Endothelial cell of umbilical vein (primary cell): Measurements from ENCODE around the gene AMPD1. TPM values are rescaled to one million over a fixed set of nuclear protein-coding genes. Genes with fewer than 3 reads are reported as not detected.

ENCODE experiments used
- BruUV-seq: library from RNA; stranded (reverse); fragments of 400-500 nt; replicated peaks from 2 replicates; lab custom pipeline; 2021; lab: Mats Ljungman, UMichigan
- CTCF ChIA-PET: fragments of 300-600, 350-600 bp; sonication (Branson Sonifier 250); formaldehyde crosslinking; loops from one replicate; lab custom pipeline; 2021; ENCODE audit warnings: antibody characterized with exemption, inconsistent platforms; lab: Charles Lee
- POLR2A ChIA-PET: fragments of 300-600, 350-600 bp; sonication (Branson Sonifier 250); formaldehyde crosslinking; loops from one replicate; lab custom pipeline; 2021; ENCODE audit warnings: antibody characterized with exemption, inconsistent platforms; lab: Charles Lee
- DNase-seq: peaks from one replicate; pipeline ENCODE4 v3.0.0-alpha.2; 2011; ENCODE audit warnings: low read depth, low spot score
- FAIRE-seq: peaks from 2 replicates; lab custom pipeline; 2011; peaks lifted over from hg19 to GRCh38; lab: Jason Lieb, UNC
- H2AFZ ChIP-seq: 2 replicates; pipeline ENCODE4 v1.6.0; 2012; ENCODE audit warnings: low read depth, low read length, control low read depth, inconsistent platforms
- H3K27ac ChIP-seq: 2 replicates; pipeline ENCODE4 v1.5.1; 2011; ENCODE audit warnings: low read depth, mild to moderate bottlenecking, control low read depth, low read length, moderate library complexity; ENCODE audit not compliant: insufficient read depth
- H3K27me3 ChIP-seq, 2 experiments: 2 replicates each; pipeline versions ENCODE4 v1.6.0 to v1.6.1; 2011; ENCODE audit warnings: low read length in 2 of 2, mixed read lengths in 1 of 2; ENCODE audit not compliant: control insufficient read depth in 2 of 2, insufficient read depth in 2 of 2
- H3K36me3 ChIP-seq, 2 experiments: 2 replicates in 1 of 2; 3 replicates in 1 of 2; pipeline ENCODE4 v1.5.1; 2011; ENCODE audit warnings: low read length in 2 of 2, mild to moderate bottlenecking in 1 of 2, moderate library complexity in 1 of 2; ENCODE audit not compliant: control insufficient read depth in 2 of 2, insufficient read depth in 2 of 2; ENCODE audit errors: extremely low read depth in 1 of 2
- H3K4me1 ChIP-seq: 3 replicates; pipeline ENCODE4 v1.5.1; 2011; ENCODE audit warnings: mild to moderate bottlenecking, low read length; ENCODE audit not compliant: control insufficient read depth, insufficient read depth; ENCODE audit errors: extremely low read depth
- H3K4me2 ChIP-seq: 2 replicates; pipeline ENCODE4 v1.6.1; 2011; ENCODE audit warnings: low read length, control low read depth, mixed read lengths; ENCODE audit not compliant: insufficient read depth
- H3K4me3 ChIP-seq, 3 experiments: fragments of 200-600 bp in 1 of 3; sonication (generic), shearing (Covaris generic) in 1 of 3; replicated peaks in 1 of 3; 2 replicates each; pipeline ENCODE4 v1.5.1; 2011 to 2016; ENCODE audit warnings: control low read depth in 3 of 3, low read length in 3 of 3, mild to moderate bottlenecking in 2 of 3, inconsistent platforms in 1 of 3, low read depth in 1 of 3, moderate library complexity in 1 of 3; ENCODE audit not compliant: insufficient read depth in 1 of 3
- H3K79me2 ChIP-seq: 2 replicates; pipeline ENCODE4 v1.6.0; 2012; ENCODE audit warnings: low read length, inconsistent platforms; ENCODE audit not compliant: control insufficient read depth, insufficient read depth
- H3K9ac ChIP-seq: replicated peaks from 2 replicates; pipeline ENCODE3; 2011; ENCODE audit warnings: low read length, control low read depth; ENCODE audit not compliant: insufficient read depth; ENCODE audit errors: extremely low read depth
- H3K9me1 ChIP-seq: replicated peaks from 3 replicates; pipeline ENCODE4 v1.6.0; 2011; ENCODE audit warnings: mild to moderate bottlenecking, low read length; ENCODE audit not compliant: control insufficient read depth, insufficient read depth; ENCODE audit errors: extremely low read depth
- H3K9me3 ChIP-seq: replicated peaks from 2 replicates; pipeline ENCODE4 v1.5.1; 2012; ENCODE audit warnings: low read length, inconsistent platforms; ENCODE audit not compliant: control insufficient read depth, insufficient read depth
- H4K20me1 ChIP-seq: replicated peaks from 2 replicates; pipeline ENCODE3; 2011; ENCODE audit warnings: mild to moderate bottlenecking, low read length; ENCODE audit not compliant: control insufficient read depth, insufficient read depth; ENCODE audit errors: extremely low read depth
- EZH2 ChIP-seq: IDR thresholded peaks from 2 replicates; pipeline ENCODE4 v1.6.1; 2012; ENCODE audit warnings: borderline replicate concordance, low read depth, mild to moderate bottlenecking, moderate library complexity, low read length, inconsistent platforms; ENCODE audit not compliant: severe bottlenecking
- FOS ChIP-seq: IDR thresholded peaks from 2 replicates; pipeline ENCODE4 v1.6.1; 2011; ENCODE audit warnings: mild to moderate bottlenecking, low read length, moderate library complexity, borderline replicate concordance; ENCODE audit not compliant: insufficient read depth
- GATA2 ChIP-seq: IDR thresholded peaks from 2 replicates; pipeline ENCODE4 v1.7.0; 2011; ENCODE audit warnings: low read depth, mild to moderate bottlenecking, moderate library complexity, mixed read lengths, low read length; ENCODE audit not compliant: insufficient read length, insufficient read depth
- JUN ChIP-seq: IDR thresholded peaks from 2 replicates; pipeline ENCODE4 v1.6.1; 2011; ENCODE audit warnings: borderline replicate concordance, low read depth; ENCODE audit not compliant: insufficient read length, insufficient read depth
- MYC ChIP-seq: IDR thresholded peaks from one replicate; pipeline ENCODE4 v1.6.1; 2011; ENCODE audit warnings: mild to moderate bottlenecking, low read depth, low read length
- POLR2A ChIP-seq: IDR thresholded peaks from 2 replicates; pipeline ENCODE4 v1.6.1; 2012; ENCODE audit warnings: low read depth, mild to moderate bottlenecking, control low read depth, low read length
- POLR2AphosphoS5 ChIP-seq: IDR thresholded peaks from 2 replicates; pipeline ENCODE4 v1.6.1; 2012; ENCODE audit warnings: low read depth, mild to moderate bottlenecking, control low read depth, low read length, moderate library complexity; ENCODE audit not compliant: insufficient read depth
- dilution Hi-C: fragments of 300-500 bp; cut with MboI; formaldehyde crosslinking; loops from one replicate; pipeline ENCODE4 v1.15.0; 2019; ENCODE audit warnings: low sequenced_read_pairs; ENCODE audit not compliant: extremely low pct_ligation_motif_present
- intact Hi-C: fragments of 100-400 bp; cut with micrococcal nuclease; formaldehyde crosslinking; loops from one replicate; pipeline ENCODE4 v1.10.0; 2022
- polyA plus RNA-seq, 4 experiments: library from polyadenylated mRNA; depleted of rRNA in 3 of 4; stranded (reverse) in 3 of 4; unstranded in 1 of 4; fragments of >200 nt; gene quantifications; 2 replicates each; pipeline versions ENCODE4 v1.2.1 to v1.2.3, GENCODE V29; 2011 to 2012; ENCODE audit warnings: missing spikeins in 1 of 4
- total RNA-seq: library from RNA; stranded (reverse); gene quantifications from 2 replicates; pipeline ENCODE4 v1.2.3, GENCODE V29; 2021
- TF ChIP-seq, protein P1 (sequence below), 2 donors: IDR thresholded peaks; 1 replicate in 1 of 2; 2 replicates in 1 of 2; pipeline ENCODE4 v1.5.1; 2011; ENCODE audit warnings: low read length in 2 of 2, mild to moderate bottlenecking in 2 of 2, moderate library complexity in 2 of 2, control low read depth in 1 of 2, inconsistent platforms in 1 of 2, low read depth in 1 of 2; ENCODE audit not compliant: insufficient read depth in 1 of 2; ENCODE audit errors: extremely low read depth in 1 of 2
- TF ChIP-seq, protein P2 (sequence below): IDR thresholded peaks from 2 replicates; pipeline ENCODE4 v1.6.1; 2011; ENCODE audit not compliant: insufficient read depth, insufficient read length

Gene AMPD1
- total and polyA plus RNA-seq, 2 donors (not counting 3 experiments of a cell fraction or from before 2014, with no cell fraction given): not detected

DNA sequence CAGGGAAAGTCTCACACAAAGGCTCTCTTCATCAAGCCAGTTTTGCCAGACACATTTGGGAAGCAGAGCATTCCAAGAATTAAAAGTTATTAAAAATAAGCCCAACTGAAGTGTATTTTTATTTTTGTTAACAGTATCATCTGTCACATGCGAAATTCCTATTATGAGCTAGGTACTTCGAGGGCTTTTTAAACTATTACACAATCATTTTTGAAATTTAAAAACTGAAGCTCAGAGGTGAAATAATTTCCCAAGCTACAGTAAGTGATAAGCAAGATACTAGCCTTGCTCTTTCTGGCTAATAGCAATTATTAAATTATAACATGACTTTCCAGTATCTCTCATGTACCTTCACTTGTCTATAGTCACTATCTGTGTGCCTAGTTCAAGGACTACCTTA, 33.2 kb upstream of the AMPD1 start:
- Histone ChIP-seq H3K4me1 (no peaks in the 10 kb centered on the region), H3K4me3 (no peak overlapping the region), H3K9ac (no peak overlapping the region), H3K27me3 (no peaks in the 10 kb centered on the region), H3K36me3 (peaks cover 30 to 50% of the 10 kb centered on the region in 2 experiments), H3K9me3 (no peaks in the 10 kb centered on the region), H3K4me2 (no peak overlapping the region), H4K20me1 (peaks cover 5% of the 10 kb centered on the region), H3K79me2 (peaks cover 25% of the 10 kb centered on the region), H2AFZ (no peak overlapping the region), H3K27ac (no peak overlapping the region), H3K9me1 (no peaks in the 10 kb centered on the region)
- intact Hi-C loops: no loop called here
- TF ChIP-seq, protein P1, sequence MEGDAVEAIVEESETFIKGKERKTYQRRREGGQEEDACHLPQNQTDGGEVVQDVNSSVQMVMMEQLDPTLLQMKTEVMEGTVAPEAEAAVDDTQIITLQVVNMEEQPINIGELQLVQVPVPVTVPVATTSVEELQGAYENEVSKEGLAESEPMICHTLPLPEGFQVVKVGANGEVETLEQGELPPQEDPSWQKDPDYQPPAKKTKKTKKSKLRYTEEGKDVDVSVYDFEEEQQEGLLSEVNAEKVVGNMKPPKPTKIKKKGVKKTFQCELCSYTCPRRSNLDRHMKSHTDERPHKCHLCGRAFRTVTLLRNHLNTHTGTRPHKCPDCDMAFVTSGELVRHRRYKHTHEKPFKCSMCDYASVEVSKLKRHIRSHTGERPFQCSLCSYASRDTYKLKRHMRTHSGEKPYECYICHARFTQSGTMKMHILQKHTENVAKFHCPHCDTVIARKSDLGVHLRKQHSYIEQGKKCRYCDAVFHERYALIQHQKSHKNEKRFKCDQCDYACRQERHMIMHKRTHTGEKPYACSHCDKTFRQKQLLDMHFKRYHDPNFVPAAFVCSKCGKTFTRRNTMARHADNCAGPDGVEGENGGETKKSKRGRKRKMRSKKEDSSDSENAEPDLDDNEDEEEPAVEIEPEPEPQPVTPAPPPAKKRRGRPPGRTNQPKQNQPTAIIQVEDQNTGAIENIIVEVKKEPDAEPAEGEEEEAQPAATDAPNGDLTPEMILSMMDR (IDR thresholded peaks at IDR 0.05; ENCODE audit: extremely low read depth in 1 of 2, insufficient read depth in 1 of 2, low read depth in 1 of 2, low read length in 2 of 2): no peak
- TF ChIP-seq, protein P2, sequence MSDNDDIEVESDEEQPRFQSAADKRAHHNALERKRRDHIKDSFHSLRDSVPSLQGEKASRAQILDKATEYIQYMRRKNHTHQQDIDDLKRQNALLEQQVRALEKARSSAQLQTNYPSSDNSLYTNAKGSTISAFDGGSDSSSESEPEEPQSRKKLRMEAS: no peak
- TF ChIP-seq JUN: no peak
- no peak for TF ChIP-seq GATA2
- dilution Hi-C loops: no loop called here
- no peak for FAIRE-seq
- no peak for DNase-seq
- POLR2A ChIA-PET: no interaction called here
- CTCF ChIA-PET: no interaction called here
- no TSS peak for BruUV-seq

DNA sequence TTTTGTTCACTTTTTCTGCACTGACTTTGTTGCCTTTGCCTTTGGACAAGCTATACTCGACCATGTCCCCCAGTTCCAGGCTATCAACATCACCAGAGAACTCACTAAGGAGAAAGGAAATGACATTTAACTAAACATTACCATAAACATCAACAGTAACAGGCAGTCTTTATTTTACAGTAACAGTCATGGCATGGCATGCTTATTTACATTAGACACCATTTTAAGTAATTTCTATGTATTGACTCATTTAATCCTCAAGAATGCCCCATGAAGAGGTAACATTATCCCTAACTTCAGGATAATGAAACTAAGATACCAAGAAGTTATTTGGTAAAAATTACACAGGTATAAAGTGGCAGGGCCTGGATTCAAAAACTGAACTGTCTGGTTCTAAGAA, 29.9 kb upstream of the AMPD1 start:
- H3K27me3 ChIP-seq: no peaks in the 10 kb centered on the region
- ChIA-PET CTCF (no interaction called here), POLR2A (no interaction called here)
- no peak overlapping the region for H3K27ac ChIP-seq
- no TSS peak for BruUV-seq
- no peak for TF ChIP-seq JUN
- TF ChIP-seq, protein P1 (IDR thresholded peaks at IDR 0.05; ENCODE audit: extremely low read depth in 1 of 2, insufficient read depth in 1 of 2, low read depth in 1 of 2, low read length in 2 of 2): no peak
- TF ChIP-seq FOS: no peak
- TF ChIP-seq POLR2A: no peak
- no peak for TF ChIP-seq POLR2AphosphoS5
- TF ChIP-seq GATA2: no peak
- TF ChIP-seq, protein P2: no peak
- no peak for TF ChIP-seq EZH2
- TF ChIP-seq MYC: no peak
- H3K4me2 ChIP-seq: no peak overlapping the region
- H3K36me3 ChIP-seq: peaks cover 34 to 39% of the 10 kb centered on the region in 2 experiments
- dilution Hi-C loops (no loop called here), intact Hi-C loops (no loop called here)
- no peak overlapping the region for H3K4me3 ChIP-seq
- no peak overlapping the region for H2AFZ ChIP-seq
- H3K79me2 ChIP-seq: peaks cover 10% of the 10 kb centered on the region
- H3K9me1 ChIP-seq: no peaks in the 10 kb centered on the region
- FAIRE-seq (no peak), DNase-seq (no peak)
- H3K9me3 ChIP-seq: no peaks in the 10 kb centered on the region
- no peak overlapping the region for H3K9ac ChIP-seq
- no peaks in the 10 kb centered on the region for H3K4me1 ChIP-seq
- H4K20me1 ChIP-seq: peaks cover 3% of the 10 kb centered on the region
